ENCODE data around the gene MFNG.
A peak's percentile ranks its signal among the peaks of the same experiment; 100 is the strongest.

The MFNG gene

GRCh38 chr22:37488337-37489135 is 2.4 kb upstream of the MFNG start:
- TF ChIP-seq CTCF (IDR thresholded peaks at IDR 0.05; ENCODE audit: borderline replicate concordance, control extremely low read depth, extremely low read depth, insufficient read depth, missing control alignments) = no peak
- in situ Hi-C loops (cut with MboI; ENCODE audit: low sequenced_read_pairs, unreplicated experiment) = no loop called here
- DNase-seq (ENCODE audit: low spot score) = no peak

GRCh38 chr22:37487571-37487970 is 1.4 kb upstream of the MFNG start:
- no peak for DNase-seq (ENCODE audit: low spot score)
- no peak for TF ChIP-seq CTCF (IDR thresholded peaks at IDR 0.05; ENCODE audit: borderline replicate concordance, control extremely low read depth, extremely low read depth, insufficient read depth, missing control alignments)
- in situ Hi-C loops (cut with MboI; ENCODE audit: low sequenced_read_pairs, unreplicated experiment) = no loop called here

- DNase-seq (ENCODE audit: low spot score) = no peak
- TF ChIP-seq CTCF (IDR thresholded peaks at IDR 0.05; ENCODE audit: borderline replicate concordance, control extremely low read depth, extremely low read depth, insufficient read depth, missing control alignments) = no peak
- in situ Hi-C loops (cut with MboI; ENCODE audit: low sequenced_read_pairs, unreplicated experiment) = no loop called here
Measured at GRCh38 chr22:37487129-37487528, 945 bp upstream of the MFNG start.

- in situ Hi-C loops (cut with MboI; ENCODE audit: low sequenced_read_pairs, unreplicated experiment) = no loop called here
- no peak for TF ChIP-seq CTCF (IDR thresholded peaks at IDR 0.05; ENCODE audit: borderline replicate concordance, control extremely low read depth, extremely low read depth, insufficient read depth, missing control alignments)
- no peak for DNase-seq (ENCODE audit: low spot score)
Measured at GRCh38 chr22:37485395-37486223, 575 bp downstream of the MFNG start.

- in situ Hi-C loops (cut with MboI; ENCODE audit: low sequenced_read_pairs, unreplicated experiment) = no loop called here
- peak; percentile 86 for DNase-seq (ENCODE audit: low spot score)
- TF ChIP-seq CTCF (IDR thresholded peaks at IDR 0.05; ENCODE audit: borderline replicate concordance, control extremely low read depth, extremely low read depth, insufficient read depth, missing control alignments) = no peak
Measured at GRCh38 chr22:37484480-37485394, 1.4 kb downstream of the MFNG start.

- in situ Hi-C loops (cut with MboI; ENCODE audit: low sequenced_read_pairs, unreplicated experiment) = no loop called here
- DNase-seq (ENCODE audit: low spot score) = no peak
- no peak for TF ChIP-seq CTCF (IDR thresholded peaks at IDR 0.05; ENCODE audit: borderline replicate concordance, control extremely low read depth, extremely low read depth, insufficient read depth, missing control alignments)
Measured at GRCh38 chr22:37483050-37483449, 3.1 kb downstream of the MFNG start.
